Measurements from ENCODE around the gene GAREM2.

The GAREM2 gene

GRCh38 chr2:26182887-26183630 is 10.2 kb downstream of the GAREM2 start:
- H3K9ac ChIP-seq (ENCODE audit: low read depth, low read length): no peak overlapping the region

GRCh38 chr2:26184121-26184520 is 11.2 kb downstream of the GAREM2 start:
- Histone ChIP-seq H3K27me3 (ENCODE audit: insufficient read depth, low read length) (peaks cover 42% of the 10 kb centered on the region), H3K9me3 (ENCODE audit: insufficient read depth, low read depth, low read length) (no peaks in the 10 kb centered on the region), H3K4me1 (ENCODE audit: insufficient read depth, low read length) (peaks cover 7% of the 10 kb centered on the region), H3K9ac (ENCODE audit: low read depth, low read length) (peak overlapping the region; percentile 41; the same call in 1 of the 2 replicates), H3K36me3 (ENCODE audit: insufficient read depth, low read depth, low read length) (peaks cover 17% of the 10 kb centered on the region; the same call in 1 of the 2 replicates), H3K27ac (ENCODE audit: low read length) (no peak overlapping the region), H3K4me3 (ENCODE audit: low read length) (peak overlapping the region; percentile 64)

More at GRCh38 chr2:26182887-26183630, 10.2 kb downstream of the GAREM2 start:
- H3K36me3 ChIP-seq (ENCODE audit: insufficient read depth, low read depth, low read length): peaks cover 7% of the 10 kb centered on the region; the same call in 1 of the 2 replicates
- H3K27ac ChIP-seq (ENCODE audit: low read length): no peak overlapping the region
- peaks cover 42% of the 10 kb centered on the region for H3K27me3 ChIP-seq (ENCODE audit: insufficient read depth, low read length)
- no peak overlapping the region for H3K4me3 ChIP-seq (ENCODE audit: low read length)
- no peaks in the 10 kb centered on the region for H3K9me3 ChIP-seq (ENCODE audit: insufficient read depth, low read depth, low read length)
- H3K4me1 ChIP-seq (ENCODE audit: insufficient read depth, low read length): peaks cover 9% of the 10 kb centered on the region

- H3K9ac ChIP-seq (ENCODE audit: low read depth, low read length): peak overlapping the region; percentile 41; the same call in 1 of the 2 replicates
- peak overlapping the region; percentile 64 for H3K4me3 ChIP-seq (ENCODE audit: low read length)
- no peaks in the 10 kb centered on the region for H3K9me3 ChIP-seq (ENCODE audit: insufficient read depth, low read depth, low read length)
- H3K27me3 ChIP-seq (ENCODE audit: insufficient read depth, low read length): peaks cover 42% of the 10 kb centered on the region
- peaks cover 19% of the 10 kb centered on the region; the same call in 1 of the 2 replicates for H3K36me3 ChIP-seq (ENCODE audit: insufficient read depth, low read depth, low read length)
- no peak overlapping the region for H3K27ac ChIP-seq (ENCODE audit: low read length)
- peaks cover 4% of the 10 kb centered on the region for H3K4me1 ChIP-seq (ENCODE audit: insufficient read depth, low read length)
These were observed 11.8 kb downstream of the GAREM2 start for GRCh38 chr2:26184555-26185303.

GRCh38 chr2:26185304-26185928 is 12.5 kb downstream of the GAREM2 start:
- H3K4me3 ChIP-seq (ENCODE audit: low read length): peak overlapping the region; percentile 24; the same call in 1 of the 2 replicates
- no peak overlapping the region for H3K27ac ChIP-seq (ENCODE audit: low read length)
- H3K36me3 ChIP-seq (ENCODE audit: insufficient read depth, low read depth, low read length): peaks cover 22% of the 10 kb centered on the region; the same call in 1 of the 2 replicates
- H3K9me3 ChIP-seq (ENCODE audit: insufficient read depth, low read depth, low read length): no peaks in the 10 kb centered on the region
- H3K4me1 ChIP-seq (ENCODE audit: insufficient read depth, low read length): no peaks in the 10 kb centered on the region
- no peak overlapping the region for H3K9ac ChIP-seq (ENCODE audit: low read depth, low read length)
- H3K27me3 ChIP-seq (ENCODE audit: insufficient read depth, low read length): peaks cover 38% of the 10 kb centered on the region

- no peak overlapping the region for H3K9ac ChIP-seq (ENCODE audit: low read depth, low read length)
These were observed 13.3 kb downstream of the GAREM2 start for GRCh38 chr2:26185954-26186770.

GRCh38 chr2:26187114-26187513 is 14.2 kb downstream of the GAREM2 start:
- Histone ChIP-seq H3K9ac (ENCODE audit: low read depth, low read length) (no peak overlapping the region), H3K4me3 (ENCODE audit: low read length) (no peak overlapping the region), H3K27me3 (ENCODE audit: insufficient read depth, low read length) (peaks cover 33% of the 10 kb centered on the region), H3K4me1 (ENCODE audit: insufficient read depth, low read length) (no peaks in the 10 kb centered on the region), H3K9me3 (ENCODE audit: insufficient read depth, low read depth, low read length) (no peaks in the 10 kb centered on the region), H3K36me3 (ENCODE audit: insufficient read depth, low read depth, low read length) (peaks cover 38% of the 10 kb centered on the region), H3K27ac (ENCODE audit: low read length) (no peak overlapping the region)

More at GRCh38 chr2:26185954-26186770, 13.3 kb downstream of the GAREM2 start:
- Histone ChIP-seq H3K9me3 (ENCODE audit: insufficient read depth, low read depth, low read length) (no peaks in the 10 kb centered on the region), H3K36me3 (ENCODE audit: insufficient read depth, low read depth, low read length) (peaks cover 30% of the 10 kb centered on the region; the same call in 1 of the 2 replicates), H3K4me1 (ENCODE audit: insufficient read depth, low read length) (no peaks in the 10 kb centered on the region), H3K27ac (ENCODE audit: low read length) (no peak overlapping the region), H3K27me3 (ENCODE audit: insufficient read depth, low read length) (peaks cover 38% of the 10 kb centered on the region), H3K4me3 (ENCODE audit: low read length) (no peak overlapping the region)

GRCh38 chr2:26187537-26188104 is 14.7 kb downstream of the GAREM2 start:
- H3K9me3 ChIP-seq (ENCODE audit: insufficient read depth, low read depth, low read length): no peaks in the 10 kb centered on the region
- H3K9ac ChIP-seq (ENCODE audit: low read depth, low read length): no peak overlapping the region
- no peak overlapping the region for H3K4me3 ChIP-seq (ENCODE audit: low read length)
- no peak overlapping the region for H3K27ac ChIP-seq (ENCODE audit: low read length)
- peaks cover 43% of the 10 kb centered on the region for H3K36me3 ChIP-seq (ENCODE audit: insufficient read depth, low read depth, low read length)
- H3K4me1 ChIP-seq (ENCODE audit: insufficient read depth, low read length): no peaks in the 10 kb centered on the region
- H3K27me3 ChIP-seq (ENCODE audit: insufficient read depth, low read length): peaks cover 28% of the 10 kb centered on the region

- no peaks in the 10 kb centered on the region for H3K9me3 ChIP-seq (ENCODE audit: insufficient read depth, low read depth, low read length)
- H3K4me3 ChIP-seq (ENCODE audit: low read length): no peak overlapping the region
- peaks cover 13% of the 10 kb centered on the region for H3K27me3 ChIP-seq (ENCODE audit: insufficient read depth, low read length)
- H3K36me3 ChIP-seq (ENCODE audit: insufficient read depth, low read depth, low read length): peaks cover 53% of the 10 kb centered on the region
- H3K4me1 ChIP-seq (ENCODE audit: insufficient read depth, low read length): no peaks in the 10 kb centered on the region
- no peak overlapping the region for H3K27ac ChIP-seq (ENCODE audit: low read length)
- no peak overlapping the region for H3K9ac ChIP-seq (ENCODE audit: low read depth, low read length)
These were observed 16.2 kb downstream of the GAREM2 start for GRCh38 chr2:26189123-26189522.

GRCh38 chr2:26189751-26190150 is 16.9 kb downstream of the GAREM2 start:
- H3K4me3 ChIP-seq (ENCODE audit: low read length): no peak overlapping the region
- no peaks in the 10 kb centered on the region for H3K4me1 ChIP-seq (ENCODE audit: insufficient read depth, low read length)
- peaks cover 59% of the 10 kb centered on the region for H3K36me3 ChIP-seq (ENCODE audit: insufficient read depth, low read depth, low read length)
- no peak overlapping the region for H3K27ac ChIP-seq (ENCODE audit: low read length)
- no peak overlapping the region for H3K9ac ChIP-seq (ENCODE audit: low read depth, low read length)
- H3K27me3 ChIP-seq (ENCODE audit: insufficient read depth, low read length): peaks cover 12% of the 10 kb centered on the region
- H3K9me3 ChIP-seq (ENCODE audit: insufficient read depth, low read depth, low read length): no peaks in the 10 kb centered on the region

- H3K4me1 ChIP-seq (ENCODE audit: insufficient read depth, low read length): no peaks in the 10 kb centered on the region
- no peak overlapping the region for H3K27ac ChIP-seq (ENCODE audit: low read length)
- peaks cover 65% of the 10 kb centered on the region for H3K36me3 ChIP-seq (ENCODE audit: insufficient read depth, low read depth, low read length)
- no peak overlapping the region for H3K9ac ChIP-seq (ENCODE audit: low read depth, low read length)
- H3K4me3 ChIP-seq (ENCODE audit: low read length): no peak overlapping the region
- peaks cover 10% of the 10 kb centered on the region for H3K27me3 ChIP-seq (ENCODE audit: insufficient read depth, low read length)
- no peaks in the 10 kb centered on the region for H3K9me3 ChIP-seq (ENCODE audit: insufficient read depth, low read depth, low read length)
These were observed 17.5 kb downstream of the GAREM2 start for GRCh38 chr2:26190369-26190768.

All from iPS-20b (cell line).